HG02642 (cell line): Measurements from ENCODE around the gene LRRC8C.
A peak's percentile ranks its signal among the peaks of the same experiment; 100 is the strongest.

Experiments used
- ATAC-seq: cut with Tn5 transposase; IDR thresholded peaks from one replicate; pipeline ENCODE4 v1.9.1; 2021; ENCODE audit warnings: mild to moderate bottlenecking; ENCODE audit not compliant: unreplicated experiment, poor library complexity

LRRC8C gene

DNA sequence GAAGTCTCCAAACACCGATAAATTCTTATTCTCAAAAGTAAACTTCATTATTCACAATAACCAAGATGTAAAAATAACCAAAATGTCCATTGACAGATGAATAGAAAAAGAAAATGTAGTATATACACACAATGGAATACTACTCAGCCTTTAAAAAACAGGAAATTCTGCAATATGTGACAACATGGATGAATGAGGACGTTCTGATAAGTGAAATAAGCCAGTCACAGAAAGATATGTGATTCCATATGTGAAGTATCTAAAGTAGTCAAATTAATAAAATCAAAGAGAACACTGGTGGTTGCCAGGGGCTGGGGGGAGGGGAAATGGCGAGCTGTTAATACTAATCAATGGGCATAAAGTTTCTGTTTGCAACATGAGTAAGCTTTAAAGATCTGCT, 36.0 kb downstream of the LRRC8C start:
- ATAC-seq = no peak

DNA sequence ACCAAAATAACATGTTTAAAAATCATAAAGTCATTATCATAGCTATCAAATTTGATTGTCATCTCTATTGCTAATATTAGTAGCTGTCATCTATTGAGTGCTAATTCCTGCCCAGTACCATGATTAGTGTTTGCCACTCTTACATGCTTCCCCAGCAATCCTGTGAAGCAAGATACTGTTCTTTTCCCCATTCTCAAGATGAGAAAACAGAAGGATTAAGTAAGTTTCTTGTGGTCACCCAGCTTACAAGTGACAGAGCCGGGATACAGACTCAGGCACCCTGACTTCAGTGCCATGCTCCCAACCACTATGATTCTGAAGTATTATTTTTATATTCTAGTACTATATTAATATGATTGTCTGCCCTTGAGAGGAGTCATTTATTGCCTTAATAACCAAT, 36.5 kb downstream of the LRRC8C start:
- ATAC-seq = no peak

DNA sequence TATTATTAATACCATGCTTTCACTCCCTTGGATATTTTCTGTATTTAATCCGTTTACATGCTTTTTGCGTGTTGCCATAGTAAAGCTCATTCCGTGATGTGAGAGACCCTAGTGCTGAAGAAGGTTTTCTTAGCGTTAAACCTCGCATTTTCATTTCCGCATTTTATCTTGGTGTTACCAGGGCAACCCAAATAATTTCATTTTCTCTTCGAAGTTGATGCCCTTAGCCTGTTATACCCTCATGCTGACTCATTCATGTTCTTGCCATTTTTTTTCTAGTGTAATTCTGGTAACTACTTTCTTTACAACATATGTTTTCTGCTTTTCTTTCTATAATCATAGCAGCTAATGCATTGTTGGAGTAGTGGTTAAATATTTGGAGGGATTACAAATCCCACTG, 37.2 kb downstream of the LRRC8C start:
- peak; percentile 98 for ATAC-seq

DNA sequence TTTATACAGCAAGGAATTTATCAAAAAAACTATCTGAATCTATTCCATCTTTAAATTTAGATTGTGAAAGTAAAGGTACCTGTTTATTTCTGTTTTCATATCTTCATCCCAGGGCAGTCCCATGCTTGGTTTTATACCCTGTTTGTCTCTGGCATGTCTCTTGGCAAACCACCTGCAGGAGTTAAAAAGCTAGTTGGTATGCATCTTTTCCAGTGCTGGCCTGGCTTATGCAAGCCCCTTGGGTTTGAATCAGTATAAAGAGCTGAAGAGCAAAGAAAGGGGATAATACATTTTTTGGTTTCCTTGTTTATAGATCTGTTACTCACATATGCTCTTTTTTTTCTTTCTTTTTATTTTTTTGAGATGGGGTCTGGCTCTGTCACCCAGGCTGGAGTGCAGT, 37.8 kb downstream of the LRRC8C start:
- no peak for ATAC-seq

DNA sequence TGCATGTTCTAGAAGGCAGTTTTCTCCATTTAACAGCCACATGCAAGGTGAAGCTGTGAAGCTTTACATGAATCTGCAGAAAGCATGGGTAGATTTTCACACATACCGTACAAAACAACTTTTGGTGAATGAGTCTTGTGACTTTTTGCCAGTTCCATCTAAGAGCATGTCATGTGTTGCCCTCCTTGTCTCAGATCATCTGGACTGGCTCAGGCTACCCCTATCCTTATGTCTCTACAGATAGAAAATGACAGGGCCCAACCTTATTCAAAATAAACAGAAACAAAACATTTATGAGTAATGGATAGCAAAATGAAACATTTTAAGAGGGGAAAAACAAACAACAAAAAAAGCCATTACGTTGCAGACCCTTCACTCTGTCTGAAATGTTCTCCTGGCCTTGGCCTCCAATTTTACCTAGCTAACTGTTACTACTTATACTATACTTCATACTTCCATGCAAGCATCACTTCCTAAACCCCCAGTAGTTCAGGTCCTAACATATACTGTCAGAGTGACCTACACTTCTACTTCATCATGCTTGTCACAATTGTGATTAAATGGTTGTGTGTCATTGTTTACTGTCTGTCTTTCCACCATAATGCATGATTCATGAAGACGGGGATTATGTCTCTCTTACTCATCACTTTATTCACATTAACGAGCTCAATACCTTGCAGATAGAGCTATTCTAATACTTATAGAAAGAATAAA, 39.0 kb downstream of the LRRC8C start:
- no peak for ATAC-seq

DNA sequence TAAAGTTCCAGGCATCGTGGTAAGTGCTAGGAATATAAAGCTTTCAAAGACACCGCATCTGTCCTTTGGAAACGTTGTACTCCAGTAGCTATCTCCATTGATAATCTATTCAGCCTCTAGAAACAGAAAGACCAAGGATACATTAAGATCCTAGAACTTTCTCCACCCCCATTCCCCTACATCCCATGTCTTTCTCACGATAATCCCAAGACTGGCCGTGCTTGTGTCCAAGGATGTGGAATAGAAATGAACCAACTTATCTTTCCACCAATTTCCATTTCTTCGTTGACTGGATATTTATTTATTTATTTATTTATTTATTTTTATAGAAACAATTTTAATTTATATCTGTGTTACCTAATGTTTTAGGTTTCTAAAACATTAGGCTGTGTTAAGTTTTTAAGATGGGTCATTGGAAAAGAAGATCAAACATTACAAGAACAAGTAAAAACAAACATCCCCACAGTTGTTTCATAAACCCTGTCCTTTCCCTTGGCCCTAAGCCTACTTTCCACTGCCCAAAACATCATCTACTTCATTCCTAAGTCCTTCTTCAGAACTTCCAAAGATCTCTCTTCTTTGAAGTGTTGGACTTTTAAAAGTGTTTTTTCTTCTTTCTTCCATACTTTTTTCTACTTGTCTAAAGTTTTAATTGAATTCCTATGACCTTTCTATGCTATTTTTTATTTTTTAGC, 39.7 kb downstream of the LRRC8C start:
- ATAC-seq = no peak

DNA sequence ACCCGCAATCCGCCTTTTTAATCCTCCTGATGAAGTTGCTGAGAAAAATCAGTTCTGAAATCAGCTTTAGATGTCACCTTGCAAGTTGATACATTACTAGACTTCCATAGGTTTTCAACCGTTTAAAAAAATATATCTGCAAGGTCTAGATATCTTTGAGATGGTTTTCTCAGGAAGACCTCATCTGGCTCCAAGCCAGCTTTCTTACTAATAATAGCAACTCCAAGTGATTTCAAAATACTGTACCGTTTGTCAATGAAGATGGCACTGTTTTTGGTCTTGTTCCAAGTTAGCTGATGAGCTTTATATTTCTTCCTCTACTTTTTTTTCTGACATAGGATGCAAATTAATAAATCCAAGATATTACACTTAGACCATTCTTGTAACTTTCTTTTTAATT, 40.3 kb downstream of the LRRC8C start:
- ATAC-seq = no peak

DNA sequence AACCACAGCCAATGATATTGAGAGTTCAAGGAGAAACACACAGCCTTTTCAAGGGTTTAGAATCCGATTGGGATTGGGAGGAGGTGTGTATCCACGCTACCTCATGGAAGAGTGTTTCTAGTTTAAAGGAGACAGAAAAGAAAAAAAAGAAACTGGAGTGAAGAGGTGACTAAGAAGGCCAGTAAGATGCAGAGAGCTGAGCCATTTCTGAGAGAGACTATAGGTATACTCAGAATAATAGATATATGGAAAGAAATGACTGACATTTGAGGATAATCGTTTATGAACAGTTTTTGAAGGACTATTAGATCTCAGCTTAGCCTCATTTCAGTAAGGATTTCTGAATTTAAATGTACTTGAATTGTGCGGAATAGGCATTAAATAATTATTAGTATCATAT, 42.8 kb downstream of the LRRC8C start:
- ATAC-seq = no peak

DNA sequence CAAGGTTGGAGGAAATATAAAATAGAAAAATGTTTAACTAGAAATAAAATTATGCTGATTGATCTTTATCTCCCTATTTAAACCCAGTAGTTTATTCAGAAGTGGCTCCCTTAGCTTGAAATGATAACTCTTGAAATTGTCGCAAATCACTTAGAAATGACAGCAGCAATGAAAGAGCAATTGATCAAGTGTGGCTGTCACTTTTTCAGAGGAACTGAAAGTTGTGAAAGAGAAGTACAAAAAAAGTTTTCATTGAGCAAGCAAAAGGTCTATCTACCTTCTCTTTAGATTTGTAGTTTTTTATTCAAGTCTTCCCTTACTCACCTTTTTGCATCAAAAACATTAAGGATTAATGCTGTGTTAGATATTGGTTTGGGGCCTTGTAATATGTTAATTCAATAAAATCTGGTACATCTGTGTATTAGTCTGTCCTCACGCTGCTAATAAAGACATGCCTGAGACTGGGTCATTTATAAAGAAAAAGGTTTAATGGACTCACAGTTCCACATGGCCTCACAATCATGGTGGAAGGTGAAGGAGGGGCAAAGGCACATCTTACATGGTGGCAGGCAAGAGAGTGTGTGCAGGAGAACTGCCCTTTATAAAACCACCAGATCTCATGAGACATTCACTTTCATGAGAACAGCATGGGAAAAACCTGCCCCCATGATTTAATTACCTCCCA, 48.3 kb downstream of the LRRC8C start:
- no peak for ATAC-seq

DNA sequence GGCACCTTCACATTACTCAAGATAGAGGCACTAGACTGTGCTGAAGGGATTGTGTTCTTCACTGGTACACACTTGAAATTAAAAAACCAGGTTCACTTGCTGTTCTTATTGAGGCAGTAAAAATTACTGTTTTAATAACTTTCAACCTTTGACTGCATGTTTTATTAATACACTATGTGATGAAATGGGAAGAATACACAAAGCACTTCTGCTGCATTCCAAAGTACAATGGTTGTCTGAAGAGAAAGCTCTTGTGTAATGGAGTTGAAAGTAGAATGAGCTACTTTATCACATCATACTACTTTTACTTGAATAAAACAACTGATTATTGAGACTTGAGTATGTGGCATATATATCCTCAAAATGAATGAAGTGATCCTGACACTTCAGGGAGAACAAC, 49.7 kb downstream of the LRRC8C start:
- no peak for ATAC-seq

DNA sequence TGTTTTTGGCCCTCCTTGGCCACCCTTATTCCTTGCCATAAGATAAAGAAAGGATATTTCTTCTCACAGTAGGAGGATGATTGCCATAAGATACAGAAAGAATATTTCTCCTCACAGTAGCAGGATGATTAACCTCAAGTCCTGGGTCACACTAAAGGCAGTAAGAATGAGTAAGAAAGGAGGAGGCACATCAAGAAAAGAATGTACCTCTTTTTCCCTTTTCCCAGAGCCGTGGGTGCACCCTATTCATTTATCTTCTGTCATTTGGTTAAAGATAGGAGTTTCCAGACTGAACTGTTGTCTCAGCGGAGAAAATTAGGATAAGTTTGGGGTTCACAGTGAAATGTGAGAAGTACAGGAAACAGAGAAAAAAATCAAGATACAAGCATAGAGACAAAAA, 52.5 kb downstream of the LRRC8C start:
- no peak for ATAC-seq

DNA sequence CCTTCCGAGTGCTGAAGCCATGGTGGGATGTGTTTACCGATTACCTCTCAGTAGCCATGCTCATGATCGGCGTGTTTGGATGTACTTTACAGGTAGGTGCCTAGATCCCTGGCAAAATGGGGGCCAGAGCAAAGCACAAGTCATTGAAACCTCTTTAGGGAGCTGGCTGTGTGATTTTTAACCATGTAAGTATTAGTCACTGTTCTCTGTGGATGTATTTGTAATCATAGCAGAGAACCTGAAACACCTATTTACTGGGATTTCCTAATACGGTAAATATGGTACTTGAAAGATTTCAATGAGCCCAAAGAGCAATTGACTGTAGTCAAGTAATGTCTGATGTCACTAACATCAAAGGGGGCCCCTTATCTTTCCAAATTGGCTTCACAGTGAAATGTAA, 53.6 kb downstream of the LRRC8C start:
- no peak for ATAC-seq

DNA sequence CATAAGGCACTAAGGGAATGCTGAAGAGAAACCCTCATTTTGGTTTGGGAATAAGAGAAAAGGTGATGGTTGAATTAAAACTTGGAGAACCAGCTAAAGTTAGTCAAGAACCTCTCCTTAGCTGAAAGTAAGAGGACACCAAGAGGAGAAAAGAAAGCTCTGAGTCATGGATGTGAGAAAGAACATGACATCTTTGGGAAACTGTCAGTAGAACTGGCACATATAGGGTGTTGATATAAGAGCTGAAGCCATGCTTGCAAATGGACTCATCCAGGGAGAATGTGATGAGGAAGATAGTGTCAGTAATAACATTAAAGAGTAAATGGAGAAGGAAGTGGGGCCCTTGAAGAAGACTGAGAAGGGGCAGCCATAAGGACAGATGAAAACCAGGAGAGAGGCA, 54.3 kb downstream of the LRRC8C start:
- ATAC-seq = no peak

DNA sequence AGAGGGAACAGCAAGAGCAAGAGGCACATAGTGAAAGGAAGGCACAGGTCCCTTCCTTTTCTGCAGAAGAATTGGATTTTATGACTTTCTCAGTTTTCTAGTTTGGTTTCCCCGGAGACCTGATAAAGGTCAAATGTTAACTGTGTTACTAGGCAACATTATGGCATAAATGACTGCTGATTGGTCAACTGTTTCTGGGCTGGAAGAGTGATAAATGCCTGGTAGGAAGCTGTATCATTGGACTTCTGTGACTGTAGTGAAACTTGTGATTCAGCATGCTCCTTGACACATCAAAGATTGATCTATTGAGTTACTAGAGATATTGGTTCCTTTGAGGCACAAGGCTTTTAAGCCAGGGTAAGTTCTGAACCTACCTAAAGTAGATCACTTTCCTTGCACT, 55.7 kb downstream of the LRRC8C start:
- ATAC-seq = no peak

DNA sequence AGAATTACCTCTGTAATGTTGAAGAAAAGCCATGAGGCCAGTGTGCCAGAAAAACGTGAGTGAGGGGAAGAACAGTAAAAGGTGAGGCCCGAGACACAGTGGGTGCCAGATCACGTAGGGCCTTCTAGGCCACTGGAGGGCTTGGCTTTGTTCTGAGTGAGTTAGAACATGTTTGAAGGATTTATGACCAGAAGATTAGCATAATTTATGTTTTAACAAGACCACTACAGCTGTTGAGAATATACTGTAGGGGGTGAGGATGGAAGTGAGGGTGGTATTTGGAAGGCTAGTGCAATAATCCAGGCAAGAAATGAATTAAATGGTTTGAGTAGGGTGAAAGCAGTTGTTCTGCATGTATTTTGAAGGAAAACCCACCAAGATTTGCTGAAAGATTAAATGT, 56.3 kb downstream of the LRRC8C start:
- ATAC-seq = no peak

DNA sequence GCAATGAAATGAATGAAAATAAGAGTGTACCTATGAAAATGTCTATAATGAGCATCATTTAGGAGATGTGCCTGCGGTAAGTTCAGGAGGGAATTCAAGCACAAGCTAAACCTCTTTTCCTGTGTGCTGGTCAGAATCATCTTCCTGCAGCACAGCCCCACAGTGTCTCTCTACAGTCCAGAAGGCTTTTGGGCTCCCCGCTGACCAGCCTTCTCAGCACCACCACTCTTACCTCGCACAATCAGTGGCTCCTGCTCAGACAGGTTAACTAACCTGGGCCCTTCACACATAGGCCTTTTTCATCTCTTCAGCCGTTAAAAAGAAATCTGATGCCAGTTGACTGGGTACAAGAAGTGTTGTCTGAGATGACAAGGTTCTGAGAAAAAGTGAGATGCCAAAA, 57.7 kb downstream of the LRRC8C start:
- no peak for ATAC-seq

DNA sequence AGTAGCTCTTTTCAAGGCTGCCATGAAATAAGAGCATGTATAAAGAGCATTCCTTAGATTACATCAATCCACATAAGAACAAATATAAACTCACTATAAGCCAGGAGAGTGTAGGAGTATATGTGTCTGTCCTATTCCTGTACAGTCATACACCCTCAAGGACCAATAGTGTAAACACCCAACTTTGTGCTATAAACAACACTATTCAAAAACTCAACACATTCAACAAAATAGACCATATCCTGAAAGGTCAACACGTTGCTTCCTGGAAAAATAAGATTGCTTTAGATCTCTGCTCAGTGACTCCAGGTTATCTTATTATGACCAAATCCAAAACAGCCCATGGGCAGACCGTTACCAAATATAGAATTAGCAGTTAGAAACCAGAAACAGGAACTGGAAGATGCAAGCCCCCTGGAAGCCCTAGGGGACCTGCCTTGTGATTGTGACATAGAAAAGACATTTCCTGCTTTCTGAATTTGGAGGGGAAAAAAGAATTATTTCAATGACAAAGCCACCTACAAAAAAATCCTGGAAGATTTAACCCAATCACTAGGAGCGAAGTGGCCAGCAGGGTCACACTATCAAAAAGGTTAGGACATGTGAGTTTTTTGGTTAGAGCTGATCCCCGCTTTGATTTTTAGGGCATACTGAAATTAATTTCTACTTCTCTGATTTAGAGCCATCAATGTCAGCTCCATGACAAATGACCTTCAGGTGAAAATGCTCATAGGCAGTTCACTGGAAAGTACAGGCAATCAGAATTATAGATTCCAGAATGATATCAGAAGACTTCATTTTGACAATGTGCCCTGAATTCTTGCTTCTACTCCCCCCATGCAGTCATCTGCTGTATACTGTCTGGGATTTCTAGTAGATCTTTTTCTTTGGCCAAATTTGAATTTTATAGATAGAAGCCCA, 59.9 kb downstream of the LRRC8C start:
- peak; percentile 72 for ATAC-seq

DNA sequence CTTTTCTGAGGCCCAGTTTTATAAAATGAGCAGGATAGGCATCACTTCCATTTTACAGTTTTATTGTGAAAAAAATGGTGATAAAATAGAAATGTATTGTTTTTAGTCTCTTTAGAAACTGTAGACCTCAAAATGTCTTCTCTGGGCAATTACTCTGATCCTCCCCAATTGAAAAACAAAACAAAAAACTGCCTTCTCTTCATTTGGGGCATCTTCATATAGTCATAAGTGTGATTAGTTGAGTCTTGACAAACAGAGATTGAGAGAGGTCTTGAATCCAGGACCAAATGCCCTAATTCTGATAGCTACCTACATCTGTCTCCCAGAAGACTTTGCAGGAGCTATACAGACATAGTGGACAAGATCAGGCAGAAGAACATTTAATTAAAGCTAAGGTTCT, 62.9 kb downstream of the LRRC8C start:
- no peak for ATAC-seq

DNA sequence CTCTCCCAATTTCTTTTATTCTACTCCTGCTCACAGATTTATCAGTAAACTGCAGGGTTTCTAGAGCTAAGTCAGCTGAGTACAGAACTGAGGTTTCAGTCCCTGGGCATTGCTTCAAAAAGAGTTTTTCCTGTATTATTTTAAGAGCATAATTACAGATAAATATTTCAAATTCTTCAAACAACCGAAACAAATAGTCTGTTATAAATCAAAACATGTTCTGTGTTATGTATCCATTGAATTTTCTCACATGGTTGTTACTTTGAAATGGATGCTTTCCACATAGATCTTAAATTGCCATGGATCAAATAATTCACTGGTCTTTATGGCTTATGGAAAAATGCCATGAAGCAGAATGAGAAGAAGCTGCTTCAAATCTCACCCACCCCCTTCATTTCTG, 64.5 kb downstream of the LRRC8C start:
- no peak for ATAC-seq

DNA sequence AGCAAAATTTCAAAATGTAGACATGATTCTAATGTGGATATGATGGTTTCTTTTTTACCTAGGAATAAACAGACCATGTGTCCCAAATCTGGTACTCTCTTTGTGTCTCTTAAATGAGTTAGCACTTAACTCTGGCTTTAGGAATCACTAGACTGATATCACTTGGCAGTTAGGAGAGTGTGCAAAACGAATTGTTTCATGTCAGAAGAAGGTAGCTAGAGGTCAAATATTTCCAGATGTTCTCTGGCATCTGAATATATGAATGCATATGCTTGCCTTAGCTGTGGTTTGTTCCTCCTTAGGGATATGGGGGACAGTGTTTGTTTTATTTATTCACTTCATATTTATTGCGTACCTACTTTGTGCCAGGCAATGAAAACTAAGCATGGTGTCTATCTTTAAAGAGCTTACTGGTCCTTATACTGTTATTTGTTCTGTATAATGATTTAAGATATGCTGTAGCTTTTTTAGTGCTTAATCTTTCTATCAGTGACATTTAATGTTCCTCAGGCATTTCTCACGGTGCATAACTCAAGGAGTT, 65.2 kb downstream of the LRRC8C start:
- no peak for ATAC-seq
